Measurements from ENCODE around the gene BCL2L13.

BCL2L13 gene, protein sequence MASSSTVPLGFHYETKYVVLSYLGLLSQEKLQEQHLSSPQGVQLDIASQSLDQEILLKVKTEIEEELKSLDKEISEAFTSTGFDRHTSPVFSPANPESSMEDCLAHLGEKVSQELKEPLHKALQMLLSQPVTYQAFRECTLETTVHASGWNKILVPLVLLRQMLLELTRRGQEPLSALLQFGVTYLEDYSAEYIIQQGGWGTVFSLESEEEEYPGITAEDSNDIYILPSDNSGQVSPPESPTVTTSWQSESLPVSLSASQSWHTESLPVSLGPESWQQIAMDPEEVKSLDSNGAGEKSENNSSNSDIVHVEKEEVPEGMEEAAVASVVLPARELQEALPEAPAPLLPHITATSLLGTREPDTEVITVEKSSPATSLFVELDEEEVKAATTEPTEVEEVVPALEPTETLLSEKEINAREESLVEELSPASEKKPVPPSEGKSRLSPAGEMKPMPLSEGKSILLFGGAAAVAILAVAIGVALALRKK

GRCh38 chr22:17638432-17639246, at the start of gene BCL2L13:
BCL2L13 (plus strand) TSS chr22:17638757; CDS start chr22:17655712, 16,955 bp downstream.
- peak; percentile 80 to 82 for DNase-seq (ENCODE audit: extremely low read depth in 1 of 2, low read depth in 1 of 2)

DNA sequence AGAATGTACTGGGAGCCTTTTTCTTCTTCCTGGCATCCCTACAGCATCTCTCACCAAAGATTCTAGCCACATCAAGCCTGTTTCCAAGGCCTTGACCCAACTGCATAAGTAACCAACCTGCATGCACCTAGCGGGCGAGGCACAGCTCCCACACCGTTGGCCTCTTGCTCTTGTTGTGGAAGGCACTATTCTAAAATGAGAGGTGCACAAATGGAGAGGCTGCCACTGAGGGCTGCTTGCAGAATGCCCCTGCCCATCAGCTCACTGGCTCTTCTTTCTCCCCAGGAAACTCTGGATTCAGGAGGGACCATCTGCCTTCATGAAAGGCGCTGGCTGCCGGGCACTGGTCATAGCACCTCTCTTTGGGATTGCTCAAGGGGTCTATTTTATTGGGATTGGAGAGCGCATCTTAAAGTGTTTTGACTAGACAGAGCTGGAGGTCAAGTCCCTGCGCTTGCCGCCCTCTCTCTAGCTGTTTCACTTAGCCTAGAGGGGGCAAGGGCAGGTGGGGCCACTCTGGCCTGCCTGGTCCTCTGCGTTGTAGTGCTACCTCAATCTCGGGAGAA, 48.7 kb upstream of the BCL2L13 start:
- DNase-seq (ENCODE audit: extremely low read depth in 1 of 2, low read depth in 1 of 2): no peak

DNA sequence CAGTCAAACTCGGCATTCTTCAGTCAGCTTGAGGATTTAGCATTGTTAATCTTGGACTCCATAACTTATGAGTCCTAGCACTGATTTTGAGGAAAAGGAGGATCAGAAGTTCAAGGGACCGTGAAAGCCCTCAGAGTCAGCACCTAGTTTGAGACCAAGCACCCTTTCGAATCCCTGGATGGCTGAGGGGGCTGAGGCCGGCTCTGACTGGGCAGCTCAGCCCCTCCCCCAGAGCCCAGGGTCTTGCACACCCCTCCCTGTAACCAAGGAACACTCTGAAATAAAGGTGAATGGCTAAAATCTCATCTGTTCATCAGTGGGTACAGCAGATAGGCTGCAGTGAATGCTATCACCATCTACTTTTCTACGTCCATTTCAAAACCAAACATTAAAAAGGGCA, 48.0 kb upstream of the BCL2L13 start:
- no peak for DNase-seq (ENCODE audit: extremely low read depth in 1 of 2, low read depth in 1 of 2)

- DNase-seq (ENCODE audit: extremely low read depth in 1 of 2, low read depth in 1 of 2): no peak
Observed at GRCh38 chr22:17592201-17592600, 46.4 kb upstream of the BCL2L13 start.

GRCh38 chr22:17596226-17596625, 42.3 kb upstream of the BCL2L13 start:
- no peak for DNase-seq (ENCODE audit: extremely low read depth in 1 of 2, low read depth in 1 of 2)

GRCh38 chr22:17597217-17597616, 41.3 kb upstream of the BCL2L13 start:
- no peak for DNase-seq (ENCODE audit: extremely low read depth in 1 of 2, low read depth in 1 of 2)

DNA sequence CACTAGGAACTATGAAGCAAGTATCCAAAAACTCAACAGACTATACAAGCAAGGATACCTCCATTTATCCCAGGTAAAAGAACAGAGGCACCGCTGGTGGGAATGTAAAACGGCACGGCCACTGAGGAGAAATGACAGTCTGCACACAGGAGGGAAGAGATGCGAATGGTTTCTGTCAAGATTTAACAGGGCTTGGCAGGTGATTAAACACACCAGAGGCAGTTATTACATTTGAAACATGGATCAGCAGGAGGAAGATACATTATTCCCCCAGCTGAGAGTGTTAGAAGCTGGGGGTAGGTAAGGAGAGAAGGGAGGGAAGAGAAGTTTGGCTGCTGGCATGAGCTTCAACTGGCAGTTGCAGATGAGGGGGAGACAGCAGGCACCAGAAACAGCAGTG, 40.2 kb upstream of the BCL2L13 start:
- no peak for DNase-seq (ENCODE audit: extremely low read depth in 1 of 2, low read depth in 1 of 2)

DNA sequence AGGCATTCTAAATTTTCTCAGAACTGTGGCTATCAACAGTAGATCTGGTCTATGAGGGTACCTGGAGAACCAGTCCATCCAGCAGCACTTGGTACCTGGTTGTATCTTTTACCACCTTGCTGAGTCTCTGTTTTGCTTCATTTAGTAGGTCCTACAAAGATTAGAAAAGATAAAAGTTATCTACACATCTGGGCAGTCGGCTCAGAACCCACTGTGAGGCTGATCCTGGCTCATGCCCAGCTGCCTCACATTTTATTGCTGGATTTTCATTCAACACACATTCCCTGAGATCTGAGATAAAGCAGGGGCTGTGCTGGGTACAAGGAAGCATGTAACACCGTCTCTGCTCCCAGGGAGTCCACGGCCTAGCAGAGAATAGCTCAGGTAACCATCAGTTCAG, 37.5 kb upstream of the BCL2L13 start:
- no peak for DNase-seq (ENCODE audit: extremely low read depth in 1 of 2, low read depth in 1 of 2)

DNA sequence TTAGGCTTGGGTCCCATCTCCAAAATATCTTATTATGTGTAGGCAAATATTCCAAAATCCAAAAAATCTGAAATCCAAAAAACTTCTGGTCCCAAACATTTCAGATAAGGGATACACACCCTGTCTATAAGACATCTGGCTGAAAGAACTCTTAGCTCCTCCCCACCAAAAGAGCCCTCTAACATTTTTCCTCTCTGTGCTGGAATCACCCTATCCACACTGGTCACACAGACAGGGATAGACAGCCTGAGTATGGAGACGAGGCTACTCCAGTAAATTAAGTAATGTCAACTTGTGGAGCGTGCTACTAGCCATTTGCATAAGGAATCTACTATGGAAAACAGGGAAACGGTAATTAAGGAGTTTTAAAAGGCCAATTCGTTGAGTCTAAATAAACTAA, 34.9 kb upstream of the BCL2L13 start:
- DNase-seq (ENCODE audit: extremely low read depth in 1 of 2, low read depth in 1 of 2): no peak

DNA sequence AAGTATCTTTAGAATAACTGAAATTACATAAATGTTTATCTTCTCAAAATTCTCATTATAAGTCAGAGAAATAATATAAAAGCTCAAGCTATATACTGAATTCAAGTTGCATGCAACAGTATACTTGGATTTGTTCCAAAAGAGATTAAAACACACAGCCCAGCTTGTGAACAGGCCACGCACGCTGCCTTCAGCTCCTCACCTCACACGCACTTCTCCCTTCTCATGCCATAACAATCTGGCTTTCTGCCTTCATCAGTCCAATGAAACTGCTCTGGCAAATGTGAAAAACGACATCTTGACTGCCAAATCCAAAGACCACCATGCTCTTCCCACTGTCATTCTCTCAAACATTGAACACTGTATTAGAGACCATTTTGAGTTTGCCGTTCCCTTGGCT, 32.1 kb upstream of the BCL2L13 start:
- DNase-seq (ENCODE audit: extremely low read depth in 1 of 2, low read depth in 1 of 2): no peak

DNA sequence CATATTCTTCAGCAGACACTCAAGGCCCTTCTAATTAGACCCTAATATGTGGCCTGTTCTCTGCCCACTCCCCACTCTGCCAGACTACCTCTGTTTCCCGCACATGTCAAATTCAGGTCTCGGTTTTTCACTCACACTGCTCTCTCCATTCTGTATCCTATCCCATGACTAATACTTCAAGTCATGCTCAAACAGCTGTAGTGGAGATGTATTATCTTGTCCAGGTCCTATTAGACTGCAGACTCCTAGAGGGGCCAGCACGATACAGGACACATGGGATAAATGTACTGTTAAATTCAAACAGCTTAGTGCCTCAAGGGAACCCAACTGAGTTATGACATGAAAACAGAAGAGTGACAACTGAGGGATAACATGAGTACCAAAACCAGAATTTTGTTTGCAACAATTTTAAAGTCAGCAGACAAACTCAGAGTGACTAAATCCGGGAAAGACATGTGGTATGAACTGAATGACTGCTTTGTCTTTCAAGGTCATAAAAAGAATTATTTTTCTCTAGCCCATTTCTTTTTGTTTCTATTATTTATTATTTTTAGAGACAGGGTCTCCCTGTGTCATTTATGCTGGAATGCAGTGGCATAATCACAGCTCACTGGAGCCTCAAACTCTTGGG, 30.6 kb upstream of the BCL2L13 start:
- no peak for DNase-seq (ENCODE audit: extremely low read depth in 1 of 2, low read depth in 1 of 2)

DNA sequence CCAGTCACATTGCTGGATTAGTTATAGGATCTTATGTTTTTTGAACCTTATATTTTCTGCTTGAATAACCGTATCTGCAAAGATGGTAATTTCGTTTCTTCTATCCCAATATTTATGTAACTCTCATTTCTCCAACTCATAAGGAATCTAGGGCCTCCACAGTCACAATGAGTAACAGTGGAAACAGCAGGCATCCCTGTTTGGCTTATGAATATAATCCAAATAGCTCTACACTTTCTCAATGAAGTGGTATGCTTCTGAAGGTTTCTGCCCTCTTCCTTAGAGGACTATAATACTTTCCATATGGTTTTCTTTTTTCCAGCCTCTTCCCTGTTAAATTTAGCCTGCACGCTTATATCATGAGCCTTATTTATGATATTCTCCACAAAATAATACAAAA, 26.5 kb upstream of the BCL2L13 start:
- no peak for DNase-seq (ENCODE audit: extremely low read depth in 1 of 2, low read depth in 1 of 2)

GRCh38 chr22:17613280-17613679, 25.3 kb upstream of the BCL2L13 start:
- DNase-seq (ENCODE audit: extremely low read depth in 1 of 2, low read depth in 1 of 2): no peak

- no peak for DNase-seq (ENCODE audit: extremely low read depth in 1 of 2, low read depth in 1 of 2)
Observed at GRCh38 chr22:17627961-17628405, 10.6 kb upstream of the BCL2L13 start.

DNA sequence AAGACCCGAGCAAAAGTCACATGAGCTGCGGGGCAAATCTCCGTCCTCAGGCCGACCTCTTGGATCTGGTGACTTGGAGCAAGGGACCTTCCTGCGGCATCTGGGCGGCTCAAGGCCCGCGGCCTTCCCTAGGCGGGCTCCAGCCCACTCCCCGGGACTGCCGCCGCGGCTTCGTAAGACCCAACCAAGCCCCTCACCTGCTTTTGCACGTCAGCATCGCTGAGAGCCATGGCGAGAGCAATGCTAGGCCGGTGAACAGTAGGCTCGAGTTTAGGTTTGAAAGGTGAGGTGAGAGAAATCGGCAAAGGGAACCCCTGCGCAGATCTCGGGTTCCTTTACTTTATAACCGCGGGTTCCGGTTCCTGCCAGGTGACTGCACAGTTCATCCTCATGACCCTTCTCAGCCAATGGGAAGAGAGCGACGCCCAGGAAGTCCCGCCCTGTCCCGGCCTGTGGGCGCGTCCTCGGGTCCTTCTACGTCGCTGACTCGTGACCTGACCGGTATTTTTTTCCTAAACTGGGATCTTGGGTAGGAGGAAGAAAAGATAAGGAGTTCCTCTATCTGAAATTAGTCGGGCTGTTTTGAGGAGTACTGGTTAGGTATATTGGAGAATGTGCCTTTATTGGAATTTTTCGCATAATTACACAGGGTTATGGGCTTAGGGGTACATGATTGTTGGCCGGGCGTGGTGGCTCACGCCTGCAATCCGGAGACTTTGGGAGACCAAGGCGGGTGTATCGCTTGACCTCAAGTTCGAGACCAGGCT, 10.0 kb upstream of the BCL2L13 start, which contains the start of gene ATP6V1E1:
ATP6V1E1 (minus strand) TSS at position 344 of the 767 bp plus-strand sequence; CDS start at position 230, 114 bp downstream.
- peak; percentile 79 to 92 for DNase-seq (ENCODE audit: extremely low read depth in 1 of 2, low read depth in 1 of 2)

GRCh38 chr22:17629173-17629489, 9.4 kb upstream of the BCL2L13 start:
- DNase-seq (ENCODE audit: extremely low read depth in 1 of 2, low read depth in 1 of 2): no peak

DNA sequence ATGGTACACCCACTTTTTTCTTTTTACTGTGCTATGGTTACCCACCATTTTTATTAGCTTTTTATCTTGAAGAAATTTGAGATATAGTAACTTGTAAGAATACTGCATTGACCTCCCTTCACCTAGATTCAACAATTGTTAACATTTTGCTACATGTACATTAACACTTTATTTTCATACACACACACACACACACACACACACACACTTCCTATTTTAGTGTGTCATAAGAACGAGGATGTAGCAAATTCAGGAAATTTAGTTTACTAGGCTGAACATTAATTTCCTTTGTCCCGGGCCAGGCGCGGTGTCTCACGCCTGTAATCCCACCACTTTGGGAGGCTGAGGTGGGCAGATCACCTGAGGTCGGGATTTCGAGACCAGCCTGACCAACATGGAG, 8.9 kb upstream of the BCL2L13 start:
- no peak for DNase-seq (ENCODE audit: extremely low read depth in 1 of 2, low read depth in 1 of 2)

DNA sequence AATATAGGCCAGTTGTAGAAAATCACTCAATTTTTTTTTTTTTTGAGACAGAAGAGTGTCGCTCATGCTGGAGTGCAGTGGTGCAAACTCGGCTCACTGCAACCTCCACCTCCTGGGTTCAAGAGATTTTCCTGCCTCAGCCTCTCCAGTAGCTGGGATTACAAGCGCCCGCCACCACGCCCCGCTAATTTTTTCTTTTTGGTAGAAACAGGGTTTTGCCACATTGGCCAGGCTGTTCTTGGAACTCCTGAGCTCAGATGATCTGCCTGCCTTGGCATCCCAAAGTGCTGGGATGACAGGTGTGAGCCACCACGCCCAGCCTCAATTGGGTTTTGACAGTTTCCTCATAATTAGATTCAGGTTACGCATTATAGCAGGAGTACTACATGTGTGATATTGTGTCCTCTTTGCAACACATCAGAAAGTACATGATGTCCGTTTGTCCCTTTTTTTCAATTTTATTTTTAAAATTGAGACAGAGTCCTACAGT, 7.4 kb upstream of the BCL2L13 start:
- DNase-seq (ENCODE audit: extremely low read depth in 1 of 2, low read depth in 1 of 2): no peak

- no peak for DNase-seq (ENCODE audit: extremely low read depth in 1 of 2, low read depth in 1 of 2)
Observed at GRCh38 chr22:17633217-17633997, 5.2 kb upstream of the BCL2L13 start.

DNA sequence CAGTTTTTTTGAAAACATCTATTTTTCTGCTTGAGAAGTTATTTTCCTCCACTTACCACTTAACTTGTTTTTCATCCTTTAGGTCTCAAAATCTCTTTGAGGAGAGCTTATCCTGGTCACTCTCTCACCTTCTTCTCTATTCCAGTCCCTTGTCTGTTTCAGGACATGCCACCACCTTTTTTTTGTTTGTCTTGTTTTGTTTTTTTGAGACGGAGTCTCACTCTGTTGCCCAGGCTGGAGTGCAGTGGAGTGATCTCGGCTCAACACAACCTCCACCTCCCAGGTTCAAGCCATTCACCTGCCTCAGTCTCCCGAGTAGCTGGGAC, 4.6 kb upstream of the BCL2L13 start:
- DNase-seq (ENCODE audit: extremely low read depth in 1 of 2, low read depth in 1 of 2): no peak

Data from stimulated activated CD8-positive, alpha-beta memory T cell treated with anti-CD3 and anti-CD28 coated beads, Interleukin-7, amount 100 ng/mL, for 48 hours (primary cell).